DND-41 (cell line): ENCODE data around the gene GARS1.

Experiments used
- EZH2 ChIP-seq: IDR thresholded peaks from 3 replicates; pipeline ENCODE4 v1.6.1; 2012; ENCODE audit warnings: borderline replicate concordance, low read depth, mild to moderate bottlenecking, moderate library complexity, low read length, inconsistent platforms; ENCODE audit not compliant: severe bottlenecking
- TF ChIP-seq, protein P1 (sequence below): IDR thresholded peaks from 2 replicates; pipeline ENCODE4 v1.5.1; 2012; ENCODE audit warnings: borderline replicate concordance, low read length, moderate library complexity, mild to moderate bottlenecking; ENCODE audit not compliant: poor library complexity, severe bottlenecking; ENCODE audit errors: extremely low read depth

DNA sequence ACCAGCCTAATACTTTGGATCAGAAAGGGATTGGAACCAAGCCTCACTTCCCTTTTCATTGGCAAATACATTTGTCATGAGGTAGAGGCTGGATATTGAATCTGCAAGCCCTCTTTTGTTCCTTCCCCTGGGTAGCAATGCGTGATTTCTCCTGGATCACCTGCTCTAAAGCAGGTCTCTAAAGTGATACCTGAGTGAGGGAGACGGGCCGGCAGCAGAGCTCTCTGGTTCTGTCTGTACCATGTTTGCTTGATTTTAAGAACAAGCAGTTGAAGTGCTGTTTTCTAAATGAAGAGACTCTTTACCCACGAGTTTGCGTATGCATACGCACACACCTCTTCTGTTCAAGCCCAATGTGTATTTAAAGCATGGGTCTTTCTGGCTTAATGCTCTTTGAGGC, 41.1 kb downstream of the GARS1 start:
- TF ChIP-seq, protein P1, sequence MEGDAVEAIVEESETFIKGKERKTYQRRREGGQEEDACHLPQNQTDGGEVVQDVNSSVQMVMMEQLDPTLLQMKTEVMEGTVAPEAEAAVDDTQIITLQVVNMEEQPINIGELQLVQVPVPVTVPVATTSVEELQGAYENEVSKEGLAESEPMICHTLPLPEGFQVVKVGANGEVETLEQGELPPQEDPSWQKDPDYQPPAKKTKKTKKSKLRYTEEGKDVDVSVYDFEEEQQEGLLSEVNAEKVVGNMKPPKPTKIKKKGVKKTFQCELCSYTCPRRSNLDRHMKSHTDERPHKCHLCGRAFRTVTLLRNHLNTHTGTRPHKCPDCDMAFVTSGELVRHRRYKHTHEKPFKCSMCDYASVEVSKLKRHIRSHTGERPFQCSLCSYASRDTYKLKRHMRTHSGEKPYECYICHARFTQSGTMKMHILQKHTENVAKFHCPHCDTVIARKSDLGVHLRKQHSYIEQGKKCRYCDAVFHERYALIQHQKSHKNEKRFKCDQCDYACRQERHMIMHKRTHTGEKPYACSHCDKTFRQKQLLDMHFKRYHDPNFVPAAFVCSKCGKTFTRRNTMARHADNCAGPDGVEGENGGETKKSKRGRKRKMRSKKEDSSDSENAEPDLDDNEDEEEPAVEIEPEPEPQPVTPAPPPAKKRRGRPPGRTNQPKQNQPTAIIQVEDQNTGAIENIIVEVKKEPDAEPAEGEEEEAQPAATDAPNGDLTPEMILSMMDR: no peak
- TF ChIP-seq EZH2: no peak
